GM20431 (cell line): ENCODE measurements around the gene HOXA4.

Experiments used
- in situ Hi-C: fragments of 300-500 bp; cut with MseI, MboI; formaldehyde crosslinking; loops from one replicate; pipeline ENCODE4 v1.15.0; 2020; ENCODE audit warnings: low sequenced_read_pairs; ENCODE audit not compliant: unreplicated experiment

Gene HOXA4

GRCh38 chr7:27099453-27100370, 30.8 kb downstream of the HOXA4 start:
- in situ Hi-C loops: no loop called here

GRCh38 chr7:27098578-27099451, 31.7 kb downstream of the HOXA4 start:
- in situ Hi-C loops: no loop called here

- in situ Hi-C loops: no loop called here
Observed at GRCh38 chr7:27097686-27098577, 32.6 kb downstream of the HOXA4 start.

GRCh38 chr7:27096768-27097514, 33.6 kb downstream of the HOXA4 start:
- in situ Hi-C loops: no loop called here

- in situ Hi-C loops: no loop called here
Observed at GRCh38 chr7:27095897-27096767, 34.4 kb downstream of the HOXA4 start, which contains the start of gene HOXA1. Gene HOXA1, minus strand, starts transcription at chr7:27096000. Its CDS starts 88 bp downstream, at chr7:27095912.

GRCh38 chr7:27095050-27095896, 35.3 kb downstream of the HOXA4 start:
- in situ Hi-C loops: no loop called here

- in situ Hi-C loops: no loop called here
Observed at GRCh38 chr7:27094304-27095049, 36.1 kb downstream of the HOXA4 start.

- in situ Hi-C loops: no loop called here
Observed at GRCh38 chr7:27093184-27093895, 37.2 kb downstream of the HOXA4 start.

GRCh38 chr7:27092819-27093110, 37.8 kb downstream of the HOXA4 start:
- in situ Hi-C loops: no loop called here

GRCh38 chr7:27091941-27092818, 38.4 kb downstream of the HOXA4 start:
- in situ Hi-C loops: no loop called here

GRCh38 chr7:27091105-27091504, 39.5 kb downstream of the HOXA4 start:
- in situ Hi-C loops: no loop called here

- in situ Hi-C loops: no loop called here
Observed at GRCh38 chr7:27088002-27088922, 42.3 kb downstream of the HOXA4 start.

GRCh38 chr7:27083646-27084045, 46.9 kb downstream of the HOXA4 start:
- in situ Hi-C loops: no loop called here

GRCh38 chr7:27082171-27082570, 48.4 kb downstream of the HOXA4 start:
- in situ Hi-C loops: no loop called here
